GM18508 (cell line): Measurements from ENCODE around the gene ASB1.
"Not testable (repeated sequence)": the region's sequence is repeated elsewhere in the genome, so short reads cannot be mapped to it uniquely, and the experiment has no call there.

Experiments used
- ATAC-seq: cut with Tn5 transposase; IDR thresholded peaks from one replicate; pipeline ENCODE4 v1.9.1; 2021; ENCODE audit warnings: moderate number of reproducible peaks; ENCODE audit not compliant: insufficient read depth, unreplicated experiment

The ASB1 gene

GRCh38 chr2:238403632-238404405 lies 22.9 kb upstream of the ASB1 start:
- no peak for ATAC-seq

- ATAC-seq, result no peak
These were observed 22.1 kb upstream of the ASB1 start for GRCh38 chr2:238404406-238405216.

- ATAC-seq, result not testable (repeated sequence)
These were observed 21.5 kb upstream of the ASB1 start for GRCh38 chr2:238405217-238405555.

- no peak for ATAC-seq
These were observed 20.3 kb upstream of the ASB1 start for GRCh38 chr2:238406221-238406997.

- ATAC-seq, result no peak
These were observed 19.8 kb upstream of the ASB1 start for GRCh38 chr2:238406998-238407285.

GRCh38 chr2:238407566-238407965 lies 19.2 kb upstream of the ASB1 start:
- ATAC-seq, result no peak

GRCh38 chr2:238408615-238409340 lies 17.9 kb upstream of the ASB1 start:
- ATAC-seq, result no peak

- no peak for ATAC-seq
These were observed 17.2 kb upstream of the ASB1 start for GRCh38 chr2:238409341-238410199.

- ATAC-seq, result no peak
These were observed 14.5 kb upstream of the ASB1 start for GRCh38 chr2:238412067-238412767.

- no peak for ATAC-seq
These were observed 13.4 kb upstream of the ASB1 start for GRCh38 chr2:238413368-238413767.

- no peak for ATAC-seq
These were observed 11.5 kb upstream of the ASB1 start for GRCh38 chr2:238415036-238415764.

GRCh38 chr2:238415893-238416292 lies 10.8 kb upstream of the ASB1 start:
- ATAC-seq, result no peak

- no peak for ATAC-seq
These were observed 8.3 kb upstream of the ASB1 start for GRCh38 chr2:238418196-238418998.

- no peak for ATAC-seq
These were observed 7.7 kb upstream of the ASB1 start for GRCh38 chr2:238418999-238419546.

- no peak for ATAC-seq
These were observed 6.3 kb upstream of the ASB1 start for GRCh38 chr2:238420442-238420841.

GRCh38 chr2:238420878-238421694 lies 5.6 kb upstream of the ASB1 start:
- ATAC-seq, result no peak

- no peak for ATAC-seq
These were observed 5.1 kb upstream of the ASB1 start for GRCh38 chr2:238421695-238422035.
